Large intestine (tissue), 3 donors: Measurements from ENCODE around the gene TRPC4AP. TPM values are rescaled to one million over a fixed set of nuclear protein-coding genes. Genes with fewer than 3 reads are reported as not detected.
"Not testable (repeated sequence)": the region's sequence is repeated elsewhere in the genome, so short reads cannot be mapped to it uniquely, and the experiment has no call there.

Experiments
- DNase-seq, 2 donors: peaks; one replicate each; pipeline versions ENCODE4 v3.0.0 to v3.0.0-alpha.2; 2013
- H3K27ac ChIP-seq: one replicate; pipeline ENCODE4 v1.5.1; 2013; ENCODE audit warnings: low read length
- H3K27me3 ChIP-seq: 2 replicates; pipeline ENCODE4 v1.6.1; 2013; ENCODE audit warnings: low read length; ENCODE audit not compliant: control insufficient read depth, insufficient read depth
- H3K36me3 ChIP-seq: 2 replicates; pipeline ENCODE4 v1.6.1; 2013; ENCODE audit warnings: low read length; ENCODE audit not compliant: control insufficient read depth, insufficient read depth
- H3K4me1 ChIP-seq: one replicate; pipeline ENCODE4 v1.6.1; 2013; ENCODE audit warnings: low read length; ENCODE audit not compliant: control insufficient read depth, insufficient read depth
- H3K4me3 ChIP-seq: one replicate; pipeline ENCODE4 v1.5.1; 2013; ENCODE audit warnings: low read length
- H3K9me3 ChIP-seq: one replicate; pipeline ENCODE4 v1.6.1; 2013; ENCODE audit warnings: mild to moderate bottlenecking, low read depth, low read length, moderate library complexity; ENCODE audit not compliant: control insufficient read depth
- WGBS: methylation state at CpG from one replicate; pipeline ENCODE4 v1.1.5; 2013; ENCODE audit warnings: low lambda C conversion rate; ENCODE audit not compliant: insufficient coverage; 5-methylcytosine and 5-hydroxymethylcytosine counted together
- polyA plus RNA-seq: library from polyadenylated mRNA; unstranded; fragments of 120-200 nt; gene quantifications from one replicate; pipeline ENCODE4 v1.2.1, GENCODE V29; 2013

Gene TRPC4AP
- polyA plus RNA-seq, 1 donor, result 51.6 TPM

DNA sequence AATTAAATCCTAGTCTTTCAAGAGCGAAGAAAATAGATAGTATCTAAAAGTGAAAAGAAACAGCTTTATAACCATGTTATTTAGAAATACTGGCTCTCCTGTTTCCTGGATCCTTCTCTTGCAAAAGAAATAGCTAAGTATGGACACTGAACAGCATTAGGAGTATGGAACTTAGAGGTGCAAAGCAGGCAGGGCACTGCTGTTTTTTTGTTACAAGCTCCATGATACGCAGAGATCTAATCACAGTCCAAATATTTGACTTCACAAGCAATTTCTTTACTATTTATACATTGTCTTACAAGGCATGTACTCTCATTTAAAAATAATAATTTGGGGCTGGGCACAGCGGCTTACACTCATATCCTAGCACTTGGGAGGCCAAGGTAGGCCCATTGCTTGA, 7.6 kb downstream of the TRPC4AP start:
- Histone ChIP-seq H3K4me1 (no peaks in the 10 kb centered on the region), H3K27ac (no peak overlapping the region), H3K9me3 (no peaks in the 10 kb centered on the region), H3K27me3 (no peaks in the 10 kb centered on the region), H3K36me3 (no peaks in the 10 kb centered on the region), H3K4me3 (no peak overlapping the region)
- DNase-seq, result no peak
- 100% methylated on average over 1 of the region's 3 CpGs for WGBS

- no CpG with 5 or more reads among the region's 5 CpGs for WGBS
Measured at GRCh38 chr20:35080348-35080642, 12.3 kb downstream of the TRPC4AP start.

GRCh38 chr20:35079472-35080347, 12.9 kb downstream of the TRPC4AP start:
- DNase-seq, result no peak
- WGBS, result 92% methylated on average over 4 of the region's 8 CpGs
- peaks cover 16% of the 10 kb centered on the region for H3K36me3 ChIP-seq
- H3K9me3 ChIP-seq, result no peaks in the 10 kb centered on the region
- no peak overlapping the region for H3K4me3 ChIP-seq
- H3K27ac ChIP-seq, result no peak overlapping the region
- H3K27me3 ChIP-seq, result no peaks in the 10 kb centered on the region
- no peaks in the 10 kb centered on the region for H3K4me1 ChIP-seq

More at GRCh38 chr20:35080348-35080642, 12.3 kb downstream of the TRPC4AP start:
- not testable (repeated sequence) for H3K4me1 ChIP-seq, H3K9me3 ChIP-seq, H3K27ac ChIP-seq, H3K4me3 ChIP-seq, H3K27me3 ChIP-seq, DNase-seq
- peaks cover 16% of the 10 kb centered on the region for H3K36me3 ChIP-seq

- Histone ChIP-seq H3K36me3 (peaks cover 16% of the 10 kb centered on the region), H3K27ac (no peak overlapping the region), H3K27me3 (no peaks in the 10 kb centered on the region), H3K9me3 (no peaks in the 10 kb centered on the region), H3K4me1 (no peaks in the 10 kb centered on the region), H3K4me3 (no peak overlapping the region)
- no peak for DNase-seq
- no CpG with 5 or more reads among the region's 5 CpGs for WGBS
Measured at GRCh38 chr20:35077872-35078271, 14.7 kb downstream of the TRPC4AP start.

DNA sequence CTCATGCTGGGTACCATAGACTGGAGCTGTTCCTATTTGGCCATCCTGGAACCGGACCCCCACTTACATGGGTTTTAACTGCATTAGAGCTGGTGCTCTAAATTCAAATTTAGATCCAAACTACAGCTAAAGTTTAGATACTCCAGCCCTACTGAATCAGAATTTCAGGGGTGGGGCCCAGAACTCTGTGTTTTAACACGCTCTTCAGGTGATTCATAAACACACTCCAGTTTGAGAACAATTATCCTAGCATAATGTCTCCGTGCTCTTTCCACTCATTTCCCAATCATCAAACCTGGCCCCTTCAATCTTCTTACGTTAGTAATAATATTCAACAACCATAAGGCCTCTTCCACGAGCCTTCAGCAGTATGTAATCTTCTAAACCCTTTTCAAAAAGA, 15.3 kb downstream of the TRPC4AP start:
- Histone ChIP-seq H3K4me3 (no peak overlapping the region), H3K27ac (no peak overlapping the region), H3K4me1 (no peaks in the 10 kb centered on the region), H3K9me3 (no peaks in the 10 kb centered on the region), H3K36me3 (peaks cover 16% of the 10 kb centered on the region), H3K27me3 (no peaks in the 10 kb centered on the region)
- 97% methylated on average over 3 of the region's 5 CpGs for WGBS
- no peak for DNase-seq

DNA sequence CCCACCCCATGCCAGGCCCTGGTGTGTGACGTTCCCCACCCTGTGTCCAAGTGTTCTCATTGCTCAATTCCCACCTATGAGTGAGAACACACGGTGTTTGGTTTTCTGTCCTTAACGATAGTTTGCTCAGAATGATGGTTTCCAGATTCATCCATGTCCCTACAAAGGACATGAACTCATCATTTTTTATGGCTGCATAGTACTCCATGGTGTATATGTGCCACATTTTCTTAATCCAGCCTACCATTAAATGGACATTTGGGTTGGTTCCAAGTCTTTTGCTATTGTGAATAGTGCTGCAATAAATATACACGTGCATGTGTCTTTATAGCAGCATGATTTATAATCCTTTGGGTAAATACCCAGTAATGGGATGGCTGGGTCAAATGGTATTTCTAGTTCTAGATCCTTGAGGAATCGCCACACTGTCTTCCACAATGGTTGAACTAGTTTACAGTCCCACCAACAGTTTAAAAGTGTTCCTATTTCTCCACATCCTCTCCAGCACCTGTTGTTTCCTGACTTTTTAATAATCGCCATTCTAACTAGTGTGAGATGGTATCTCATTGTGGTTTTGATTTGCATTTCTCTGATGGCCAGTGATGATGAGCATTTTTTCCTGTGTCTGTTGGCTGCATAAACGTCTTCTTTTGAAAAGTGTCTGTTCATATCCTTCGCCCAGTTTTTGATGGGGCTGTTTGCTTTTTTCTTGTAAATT, 21.0 kb downstream of the TRPC4AP start:
- H3K4me3 ChIP-seq, DNase-seq, H3K27ac ChIP-seq, H3K27me3 ChIP-seq, H3K9me3 ChIP-seq, H3K4me1 ChIP-seq: not testable (repeated sequence)
- WGBS, result no CpG with 5 or more reads among the region's 8 CpGs
- peaks cover 12% of the 10 kb centered on the region for H3K36me3 ChIP-seq

GRCh38 chr20:35066194-35066593, 26.4 kb downstream of the TRPC4AP start:
- no peaks in the 10 kb centered on the region for H3K9me3 ChIP-seq
- no CpG with 5 or more reads among the region's 6 CpGs for WGBS
- H3K4me1 ChIP-seq, result no peaks in the 10 kb centered on the region
- H3K4me3 ChIP-seq, result no peak overlapping the region
- peaks cover 20% of the 10 kb centered on the region for H3K36me3 ChIP-seq
- no peaks in the 10 kb centered on the region for H3K27me3 ChIP-seq
- H3K27ac ChIP-seq, result no peak overlapping the region
- DNase-seq, result no peak

- Histone ChIP-seq H3K9me3 (no peaks in the 10 kb centered on the region), H3K4me3 (no peak overlapping the region), H3K27me3 (no peaks in the 10 kb centered on the region), H3K4me1 (no peaks in the 10 kb centered on the region), H3K36me3 (peaks cover 20% of the 10 kb centered on the region), H3K27ac (no peak overlapping the region)
- DNase-seq, result no peak
Measured at GRCh38 chr20:35065181-35065580, 27.4 kb downstream of the TRPC4AP start.

DNA sequence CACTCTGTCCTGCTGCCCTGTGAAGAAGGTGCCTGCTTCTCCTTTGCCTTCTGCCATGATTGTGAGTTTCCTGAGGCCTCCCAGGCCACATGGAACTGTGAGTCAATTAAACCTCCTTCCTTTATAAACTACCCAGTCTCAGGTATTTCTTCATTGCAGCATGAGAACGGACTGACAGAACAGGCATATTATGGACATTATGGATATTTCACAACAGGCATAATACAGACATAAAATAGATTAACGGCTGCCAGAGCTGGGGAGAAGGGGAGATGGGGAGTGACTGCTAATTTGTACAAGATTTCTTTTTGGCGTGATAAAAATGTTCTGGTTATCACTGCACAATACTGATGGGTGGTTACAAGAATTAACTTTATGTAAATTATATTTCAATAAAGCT, 29.4 kb downstream of the TRPC4AP start:
- no CpG with 5 or more reads among the region's 3 CpGs for WGBS

DNA sequence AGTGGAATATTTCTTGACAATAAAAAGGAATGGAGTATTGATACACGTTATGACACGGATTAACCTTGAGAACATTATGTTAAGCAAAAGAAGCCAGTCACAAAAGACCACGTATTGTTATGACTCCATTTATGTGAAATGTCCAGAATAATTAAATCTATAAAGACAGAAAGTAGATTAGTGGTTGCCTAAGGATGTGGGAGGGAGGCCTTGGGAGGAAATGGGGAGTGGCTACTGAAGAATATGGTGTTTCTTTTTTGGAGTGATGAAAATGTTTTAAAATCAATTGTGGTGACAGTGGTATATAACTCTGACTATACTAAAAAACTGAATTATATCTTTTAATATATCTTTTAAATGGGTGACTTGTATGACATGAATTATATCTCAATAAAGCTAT, 30.1 kb downstream of the TRPC4AP start:
- WGBS, result 100% methylated on average over 2 of the region's 3 CpGs
- no peaks in the 10 kb centered on the region for H3K4me1 ChIP-seq
- no peak for DNase-seq

More for the DNA sequence above, 29.4 kb downstream of the TRPC4AP start:
- H3K27me3 ChIP-seq, result no peaks in the 10 kb centered on the region
- peaks cover 11% of the 10 kb centered on the region for H3K36me3 ChIP-seq
- no peaks in the 10 kb centered on the region for H3K9me3 ChIP-seq
- no peaks in the 10 kb centered on the region for H3K4me1 ChIP-seq
- DNase-seq, result no peak
- H3K27ac ChIP-seq, result no peak overlapping the region
- no peak overlapping the region for H3K4me3 ChIP-seq

More for the DNA sequence above, 30.1 kb downstream of the TRPC4AP start:
- H3K27ac ChIP-seq, result no peak overlapping the region
- H3K9me3 ChIP-seq, result no peaks in the 10 kb centered on the region
- H3K27me3 ChIP-seq, result no peaks in the 10 kb centered on the region
- H3K36me3 ChIP-seq, result peaks cover 10% of the 10 kb centered on the region
- no peak overlapping the region for H3K4me3 ChIP-seq
